ENCODE results near the gene REG1A.

Gene REG1A

DNA sequence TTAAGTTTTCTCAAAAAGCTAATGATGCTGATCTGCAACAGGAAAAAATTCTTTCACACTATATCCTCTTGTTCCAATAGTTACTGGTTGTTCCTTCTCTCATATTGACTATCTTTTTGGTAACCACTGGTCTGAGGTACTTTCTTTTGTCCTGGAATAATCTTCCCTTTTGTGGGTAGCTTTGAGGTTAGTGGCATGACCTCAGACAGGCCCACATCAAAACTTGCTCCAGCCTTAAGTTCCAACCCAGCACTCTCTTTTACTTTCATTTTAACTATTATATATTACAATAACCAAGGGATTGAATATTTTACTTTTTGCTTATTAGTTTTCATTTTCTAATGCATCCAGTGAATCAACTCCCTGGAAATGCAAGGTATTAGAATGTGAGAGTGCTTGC lies 9.5 kb downstream of the REG1A start:
- Histone ChIP-seq H3K27ac (replicated peaks; ENCODE audit: low read length) (no peak overlapping the region), H3K9me3 (replicated peaks in 1 of 2; ENCODE audit: control insufficient read depth in 2 of 2, insufficient read depth in 1 of 2, low read depth in 1 of 2, low read length in 2 of 2) (no peaks in the 10 kb centered on the region), H4K91ac (ENCODE audit: low read depth, low read length, poor library complexity) (no peak overlapping the region)

DNA sequence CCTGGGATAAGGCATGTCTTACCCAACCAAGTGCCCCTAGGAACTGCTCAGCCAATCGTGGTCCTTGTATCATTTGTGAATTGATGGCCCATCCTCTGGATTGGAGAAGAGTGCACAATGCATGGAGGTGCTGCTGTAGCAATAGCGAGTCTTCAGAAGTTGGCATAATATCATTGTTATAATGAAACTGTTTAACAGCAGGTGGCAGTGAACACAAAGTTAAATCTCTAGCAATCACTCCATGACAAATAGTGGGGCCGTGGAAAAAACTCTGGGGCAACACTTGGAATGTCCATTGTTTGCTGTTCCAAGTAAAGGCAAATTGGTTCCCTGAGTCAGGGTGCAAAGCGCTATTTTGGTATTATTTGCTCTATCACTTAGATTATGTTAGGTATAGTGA lies 11.4 kb downstream of the REG1A start:
- Histone ChIP-seq H2AK5ac (ENCODE audit: low read depth, low read length) (no peak overlapping the region), H3K79me1 (ENCODE audit: low read depth, low read length) (no peaks in the 10 kb centered on the region), H3K9me3 (replicated peaks in 1 of 2; ENCODE audit: control insufficient read depth in 2 of 2, insufficient read depth in 1 of 2, low read depth in 1 of 2, low read length in 2 of 2) (no peaks in the 10 kb centered on the region), H3K14ac (ENCODE audit: low read length) (no peak overlapping the region), H3K4me3 (ENCODE audit: low read length in 2 of 2) (no peak overlapping the region), H3K27me3 (ENCODE audit: control insufficient read depth in 3 of 3, insufficient read depth in 3 of 3, low read depth in 1 of 3, low read length in 3 of 3) (no peaks in the 10 kb centered on the region), H3K27ac (replicated peaks; ENCODE audit: low read length) (no peak overlapping the region), H3K18ac (ENCODE audit: low read length) (no peak overlapping the region), H2BK120ac (ENCODE audit: low read depth, low read length) (no peak overlapping the region), H2AFZ (ENCODE audit: low read length) (no peak overlapping the region), H3K4ac (ENCODE audit: low read length) (no peak overlapping the region), H3K4me1 (ENCODE audit: control insufficient read depth in 2 of 2, insufficient read depth in 1 of 2, low read depth in 1 of 2, low read length in 2 of 2) (no peaks in the 10 kb centered on the region), H3K23ac (ENCODE audit: low read depth, low read length, poor library complexity) (no peak overlapping the region), H3K36me3 (replicated peaks in 1 of 2; ENCODE audit: control insufficient read depth in 2 of 2, insufficient read depth in 2 of 2, low read length in 2 of 2) (no peaks in the 10 kb centered on the region), H2BK15ac (ENCODE audit: low read length) (no peak overlapping the region), H4K8ac (ENCODE audit: low read depth, low read length) (no peak overlapping the region), H3K9ac (ENCODE audit: low read depth, low read length, poor library complexity) (no peak overlapping the region), H4K91ac (ENCODE audit: low read depth, low read length, poor library complexity) (no peak overlapping the region), H3K4me2 (ENCODE audit: insufficient read depth, low read length, poor library complexity, severe bottlenecking) (no peak overlapping the region), H2BK5ac (ENCODE audit: low read length) (no peak overlapping the region), H2BK12ac (ENCODE audit: low read length) (no peak overlapping the region)
- no peak for DNase-seq (ENCODE audit: low spot score)
- no CpG with 5 or more reads among the region's 4 CpGs for WGBS, 2 donors (ENCODE audit: extremely low coverage in 2 of 2, insufficient read length in 2 of 2, insufficient replicate concordance in 1 of 2)

More for the DNA sequence above, 9.5 kb downstream of the REG1A start:
- Histone ChIP-seq H3K18ac (ENCODE audit: low read length) (no peak overlapping the region), H4K8ac (ENCODE audit: low read depth, low read length) (no peak overlapping the region), H2BK120ac (ENCODE audit: low read depth, low read length) (no peak overlapping the region), H3K4ac (ENCODE audit: low read length) (no peak overlapping the region), H3K4me2 (ENCODE audit: insufficient read depth, low read length, poor library complexity, severe bottlenecking) (no peak overlapping the region), H3K4me3 (ENCODE audit: low read length in 2 of 2) (no peak overlapping the region), H3K79me1 (ENCODE audit: low read depth, low read length) (no peaks in the 10 kb centered on the region), H2BK5ac (ENCODE audit: low read length) (no peak overlapping the region), H3K14ac (ENCODE audit: low read length) (no peak overlapping the region), H2BK12ac (ENCODE audit: low read length) (no peak overlapping the region), H2BK15ac (ENCODE audit: low read length) (no peak overlapping the region), H3K36me3 (replicated peaks in 1 of 2; ENCODE audit: control insufficient read depth in 2 of 2, insufficient read depth in 2 of 2, low read length in 2 of 2) (no peaks in the 10 kb centered on the region), H2AFZ (ENCODE audit: low read length) (no peak overlapping the region), H3K23ac (ENCODE audit: low read depth, low read length, poor library complexity) (no peak overlapping the region), H2AK5ac (ENCODE audit: low read depth, low read length) (no peak overlapping the region), H3K9ac (ENCODE audit: low read depth, low read length, poor library complexity) (no peak overlapping the region), H3K4me1 (ENCODE audit: control insufficient read depth in 2 of 2, insufficient read depth in 1 of 2, low read depth in 1 of 2, low read length in 2 of 2) (no peaks in the 10 kb centered on the region), H3K27me3 (ENCODE audit: control insufficient read depth in 3 of 3, insufficient read depth in 3 of 3, low read depth in 1 of 3, low read length in 3 of 3) (no peaks in the 10 kb centered on the region)
- DNase-seq (ENCODE audit: low spot score), result no peak

DNA sequence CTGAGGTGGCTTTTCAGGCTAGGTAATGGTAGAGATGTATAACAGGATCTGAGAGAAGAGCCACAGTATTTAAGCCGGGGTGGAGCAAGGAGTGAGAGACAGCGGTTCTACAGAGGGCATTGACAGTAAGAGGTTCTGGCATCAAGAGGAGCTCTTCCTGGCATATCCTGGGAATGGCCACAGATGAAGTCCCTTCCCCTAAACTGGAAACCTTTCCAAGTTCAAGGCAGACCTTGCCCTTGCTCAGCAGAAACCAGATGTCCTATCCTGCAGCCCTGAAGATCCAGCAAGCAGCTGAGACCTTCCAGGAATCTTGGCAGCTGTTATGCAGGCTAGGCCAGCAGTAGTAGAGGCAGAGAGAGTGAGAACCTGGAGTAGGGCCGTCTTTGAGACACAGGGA lies 18.1 kb downstream of the REG1A start:
- H2AK5ac ChIP-seq (ENCODE audit: low read depth, low read length), result no peak overlapping the region

DNA sequence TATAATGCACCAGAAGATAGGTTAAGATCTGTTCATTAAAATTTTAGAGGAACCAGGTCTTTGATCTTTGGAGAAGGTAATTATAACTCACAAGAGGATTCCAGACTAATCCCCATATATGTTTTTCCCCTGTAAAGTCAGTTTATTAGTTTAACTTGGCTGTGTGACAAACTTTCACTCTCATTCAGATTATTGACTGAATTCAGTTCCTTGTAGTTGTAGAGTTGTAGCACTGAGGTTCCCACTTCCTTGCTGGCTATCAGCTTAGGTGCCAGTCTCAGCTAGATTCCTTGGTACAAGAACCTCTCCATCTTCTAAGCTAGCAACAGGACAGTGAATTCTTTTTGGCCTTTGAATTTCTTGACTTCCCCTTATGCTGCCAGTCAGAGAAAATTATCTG lies 19.1 kb downstream of the REG1A start:
- H3K4ac ChIP-seq (ENCODE audit: low read length), result no peak overlapping the region
- no peak overlapping the region for H3K4me3 ChIP-seq (ENCODE audit: low read length in 2 of 2)
- no peak overlapping the region for H2BK120ac ChIP-seq (ENCODE audit: low read depth, low read length)
- H2BK15ac ChIP-seq (ENCODE audit: low read length), result no peak overlapping the region
- no peak overlapping the region for H3K14ac ChIP-seq (ENCODE audit: low read length)
- H3K27ac ChIP-seq (replicated peaks; ENCODE audit: low read length), result no peak overlapping the region
- H3K27me3 ChIP-seq (ENCODE audit: control insufficient read depth in 3 of 3, insufficient read depth in 3 of 3, low read depth in 1 of 3, low read length in 3 of 3), result no peaks in the 10 kb centered on the region
- no peaks in the 10 kb centered on the region for H3K4me1 ChIP-seq (ENCODE audit: control insufficient read depth in 2 of 2, insufficient read depth in 1 of 2, low read depth in 1 of 2, low read length in 2 of 2)
- H3K23ac ChIP-seq (ENCODE audit: low read depth, low read length, poor library complexity), result no peak overlapping the region
- H3K9me3 ChIP-seq (replicated peaks in 1 of 2; ENCODE audit: control insufficient read depth in 2 of 2, insufficient read depth in 1 of 2, low read depth in 1 of 2, low read length in 2 of 2), result no peaks in the 10 kb centered on the region
- no peak overlapping the region for H4K91ac ChIP-seq (ENCODE audit: low read depth, low read length, poor library complexity)
- no peak overlapping the region for H4K8ac ChIP-seq (ENCODE audit: low read depth, low read length)
- DNase-seq (ENCODE audit: low spot score), result no peak
- no peaks in the 10 kb centered on the region for H3K79me1 ChIP-seq (ENCODE audit: low read depth, low read length)
- no peak overlapping the region for H3K4me2 ChIP-seq (ENCODE audit: insufficient read depth, low read length, poor library complexity, severe bottlenecking)
- H2AK5ac ChIP-seq (ENCODE audit: low read depth, low read length), result no peak overlapping the region
- H2BK5ac ChIP-seq (ENCODE audit: low read length), result no peak overlapping the region
- H2AFZ ChIP-seq (ENCODE audit: low read length), result no peak overlapping the region
- H3K18ac ChIP-seq (ENCODE audit: low read length), result no peak overlapping the region
- no peaks in the 10 kb centered on the region for H3K36me3 ChIP-seq (replicated peaks in 1 of 2; ENCODE audit: control insufficient read depth in 2 of 2, insufficient read depth in 2 of 2, low read length in 2 of 2)
- H3K9ac ChIP-seq (ENCODE audit: low read depth, low read length, poor library complexity), result no peak overlapping the region
- H2BK12ac ChIP-seq (ENCODE audit: low read length), result no peak overlapping the region

More for the DNA sequence above, 18.1 kb downstream of the REG1A start:
- Histone ChIP-seq H3K4me2 (ENCODE audit: insufficient read depth, low read length, poor library complexity, severe bottlenecking) (no peak overlapping the region), H4K8ac (ENCODE audit: low read depth, low read length) (no peak overlapping the region), H3K18ac (ENCODE audit: low read length) (no peak overlapping the region), H2AFZ (ENCODE audit: low read length) (no peak overlapping the region), H2BK12ac (ENCODE audit: low read length) (no peak overlapping the region), H3K79me1 (ENCODE audit: low read depth, low read length) (no peaks in the 10 kb centered on the region), H3K4me3 (ENCODE audit: low read length in 2 of 2) (no peak overlapping the region), H2BK5ac (ENCODE audit: low read length) (no peak overlapping the region), H2BK15ac (ENCODE audit: low read length) (no peak overlapping the region), H3K9me3 (replicated peaks in 1 of 2; ENCODE audit: control insufficient read depth in 2 of 2, insufficient read depth in 1 of 2, low read depth in 1 of 2, low read length in 2 of 2) (no peaks in the 10 kb centered on the region), H2BK120ac (ENCODE audit: low read depth, low read length) (no peak overlapping the region), H3K23ac (ENCODE audit: low read depth, low read length, poor library complexity) (no peak overlapping the region), H3K4me1 (ENCODE audit: control insufficient read depth in 2 of 2, insufficient read depth in 1 of 2, low read depth in 1 of 2, low read length in 2 of 2) (no peaks in the 10 kb centered on the region), H4K91ac (ENCODE audit: low read depth, low read length, poor library complexity) (no peak overlapping the region), H3K4ac (ENCODE audit: low read length) (no peak overlapping the region), H3K9ac (ENCODE audit: low read depth, low read length, poor library complexity) (no peak overlapping the region), H3K36me3 (replicated peaks in 1 of 2; ENCODE audit: control insufficient read depth in 2 of 2, insufficient read depth in 2 of 2, low read length in 2 of 2) (no peaks in the 10 kb centered on the region), H3K27ac (replicated peaks; ENCODE audit: low read length) (no peak overlapping the region), H3K27me3 (ENCODE audit: control insufficient read depth in 3 of 3, insufficient read depth in 3 of 3, low read depth in 1 of 3, low read length in 3 of 3) (no peaks in the 10 kb centered on the region), H3K14ac (ENCODE audit: low read length) (peak overlapping the region; percentile 48)
- no CpG with 5 or more reads among the region's 3 CpGs for WGBS, 2 donors (ENCODE audit: extremely low coverage in 2 of 2, insufficient read length in 2 of 2, insufficient replicate concordance in 1 of 2)
- no peak for DNase-seq (ENCODE audit: low spot score)
